GM19463 (cell line): Measurements from ENCODE around the gene RGPD4.

Experiments
- ATAC-seq: cut with Tn5 transposase; IDR thresholded peaks from one replicate; pipeline ENCODE4 v1.9.1; 2021; ENCODE audit warnings: mild to moderate bottlenecking, moderate library complexity; ENCODE audit not compliant: unreplicated experiment

Gene RGPD4

DNA sequence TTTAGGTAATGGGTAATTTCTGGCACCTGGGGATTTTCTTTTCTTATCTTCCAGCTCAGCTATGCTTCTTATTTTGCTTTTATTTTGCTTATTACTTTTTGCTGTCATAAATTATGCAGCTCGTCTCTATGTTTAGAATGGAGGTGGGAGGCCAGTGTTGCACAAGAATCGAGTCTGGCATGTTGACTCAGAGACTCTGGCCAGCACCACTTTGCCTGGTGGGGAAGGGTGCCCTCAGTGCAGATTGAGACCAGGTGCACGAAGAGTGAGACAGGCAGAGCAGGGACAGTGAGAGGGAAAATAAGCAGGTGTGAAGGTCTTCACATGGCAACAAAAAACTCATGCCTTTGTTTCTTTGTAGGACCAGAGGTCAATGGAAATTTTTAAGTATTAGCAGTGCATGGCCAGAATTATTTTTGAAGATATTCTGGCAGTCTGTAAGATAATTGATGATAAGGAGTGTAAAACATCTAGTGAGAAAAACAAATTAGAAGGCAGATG is 100.4 kb downstream of the RGPD4 start:
- no peak for ATAC-seq

DNA sequence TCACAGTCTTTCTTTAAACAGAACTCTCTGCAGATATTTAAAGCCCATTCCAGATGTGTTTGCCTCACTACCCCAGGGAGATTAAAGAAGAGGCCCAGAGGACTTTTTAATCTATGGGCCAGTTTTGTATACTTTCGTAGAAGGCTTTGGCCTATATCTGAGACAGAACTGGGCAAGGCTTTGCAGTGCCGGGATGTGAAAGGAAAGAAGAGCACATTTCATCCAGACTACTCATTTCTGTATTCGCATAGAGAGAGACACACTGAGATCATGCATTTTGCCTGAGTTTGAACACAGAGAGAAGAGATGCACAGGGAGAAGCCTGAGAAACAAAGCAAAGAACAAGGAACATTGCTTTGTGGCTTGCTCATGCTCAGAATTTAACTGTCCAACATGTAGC is 104.7 kb downstream of the RGPD4 start:
- no peak for ATAC-seq

DNA sequence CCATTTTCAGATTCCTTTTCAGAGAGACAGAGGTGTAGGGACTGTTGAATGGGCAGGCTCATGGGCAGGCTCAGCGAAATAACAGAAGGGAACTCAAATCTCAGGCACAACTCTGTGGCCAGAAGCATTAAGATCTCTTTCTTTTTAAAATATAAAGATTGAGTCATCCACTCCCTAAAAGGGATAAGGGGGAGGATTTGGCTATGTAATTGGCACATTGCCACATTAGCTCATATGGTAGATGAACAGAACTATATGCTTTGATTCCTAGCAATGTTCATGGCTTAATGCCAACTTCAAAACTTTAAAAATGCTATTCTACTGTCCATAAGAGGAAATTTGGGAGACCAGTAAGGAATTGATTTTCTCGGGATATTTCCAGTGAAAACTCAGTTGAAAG is 105.8 kb downstream of the RGPD4 start:
- no peak for ATAC-seq

DNA sequence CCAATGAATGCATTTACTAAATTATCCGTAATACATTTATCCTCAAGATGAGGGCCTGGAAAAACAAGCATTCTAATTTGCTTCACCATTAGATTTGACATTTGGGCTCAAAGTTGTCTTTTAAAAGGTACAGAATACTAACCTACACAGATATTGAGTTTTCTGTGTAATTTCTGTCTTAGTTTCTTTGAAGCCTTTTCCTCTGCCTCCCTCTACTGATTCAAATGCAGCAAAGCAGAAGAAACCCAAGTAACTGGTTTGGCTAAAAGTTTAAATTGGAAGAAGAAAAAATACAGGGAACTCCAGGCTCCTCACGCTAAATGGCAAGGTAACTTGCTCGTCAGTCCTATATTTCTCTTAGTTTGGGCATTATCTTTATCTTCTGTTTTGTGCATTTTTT is 106.3 kb downstream of the RGPD4 start:
- no peak for ATAC-seq

DNA sequence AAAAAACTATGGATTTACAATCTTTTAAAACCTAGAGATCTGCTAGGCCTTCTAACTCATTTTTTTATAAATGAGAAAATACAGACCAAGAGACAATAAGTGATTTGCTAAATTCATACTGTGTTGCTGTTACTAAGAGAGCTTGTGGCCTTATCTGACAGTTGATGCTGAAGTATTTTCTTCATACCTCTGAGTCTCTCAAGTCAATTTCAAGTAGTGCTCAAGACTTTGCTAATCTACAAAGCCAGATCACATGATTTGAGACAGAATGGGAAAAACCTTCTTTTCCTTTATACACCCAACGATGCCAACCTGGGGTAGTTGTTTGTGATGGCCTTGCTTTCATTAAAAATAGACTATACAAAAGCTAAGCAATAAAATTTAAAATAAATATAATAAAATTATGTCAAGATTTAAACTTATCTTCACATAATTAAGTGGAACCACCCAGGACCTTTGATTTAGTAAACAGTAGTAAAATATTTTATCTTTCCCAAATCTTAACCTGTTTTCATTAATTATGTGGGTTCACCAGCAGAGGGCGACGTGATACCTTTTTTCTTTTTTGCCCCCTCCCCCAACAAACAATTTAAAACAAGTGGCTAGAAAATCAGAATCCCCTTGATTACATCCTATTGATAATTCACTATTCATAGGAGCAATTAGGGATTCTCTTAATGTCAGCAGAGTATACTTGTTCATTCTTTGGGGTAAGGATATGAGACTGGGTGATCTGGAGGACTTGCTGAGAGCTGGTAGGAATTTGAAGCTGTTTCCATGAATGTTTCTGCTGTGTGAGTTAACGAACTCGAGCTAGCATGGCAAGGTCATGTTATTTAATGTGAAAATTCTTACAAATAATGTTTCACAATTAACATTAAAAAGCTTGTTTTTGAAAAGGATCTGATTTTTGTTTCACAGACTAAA is 110.0 kb downstream of the RGPD4 start:
- no peak for ATAC-seq
